Measurements from ENCODE around the gene RTTN.
"Not testable (repeated sequence)": the region's sequence is repeated elsewhere in the genome, so short reads cannot be mapped to it uniquely, and the experiment has no call there.

RTTN gene

GRCh38 chr18:70205421-70206397, at the start of gene RTTN:
RTTN (minus strand) TSS chr18:70205687; CDS start chr18:70205658, 29 bp downstream.
- peak; percentile 88 for DNase-seq (ENCODE audit: low spot score)

- no peak for DNase-seq (ENCODE audit: low spot score)
Measured at GRCh38 chr18:70250781-70251180, 45.3 kb upstream of the RTTN start.

- not testable (repeated sequence) for DNase-seq (ENCODE audit: low spot score)
Measured at GRCh38 chr18:70249861-70250260, 44.4 kb upstream of the RTTN start.

GRCh38 chr18:70249118-70249517, 43.6 kb upstream of the RTTN start:
- DNase-seq (ENCODE audit: low spot score), result peak; percentile 13

GRCh38 chr18:70246061-70246466, 40.6 kb upstream of the RTTN start:
- DNase-seq (ENCODE audit: low spot score), result no peak

GRCh38 chr18:70243131-70243929, 37.8 kb upstream of the RTTN start:
- no peak for DNase-seq (ENCODE audit: low spot score)

- not testable (repeated sequence) for DNase-seq (ENCODE audit: low spot score)
Measured at GRCh38 chr18:70236921-70237320, 31.4 kb upstream of the RTTN start.

- no peak for DNase-seq (ENCODE audit: low spot score)
Measured at GRCh38 chr18:70235478-70235877, 30.0 kb upstream of the RTTN start.

GRCh38 chr18:70234667-70235459, 29.4 kb upstream of the RTTN start:
- peak; percentile 51 for DNase-seq (ENCODE audit: low spot score)

GRCh38 chr18:70233974-70234373, 28.5 kb upstream of the RTTN start:
- DNase-seq (ENCODE audit: low spot score), result no peak

- no peak for DNase-seq (ENCODE audit: low spot score)
Measured at GRCh38 chr18:70232261-70232660, 26.8 kb upstream of the RTTN start.

GRCh38 chr18:70229639-70230038, 24.2 kb upstream of the RTTN start:
- no peak for DNase-seq (ENCODE audit: low spot score)

- no peak for DNase-seq (ENCODE audit: low spot score)
Measured at GRCh38 chr18:70228536-70228935, 23.0 kb upstream of the RTTN start.

- no peak for DNase-seq (ENCODE audit: low spot score)
Measured at GRCh38 chr18:70227438-70227837, 22.0 kb upstream of the RTTN start.

- no peak for DNase-seq (ENCODE audit: low spot score)
Measured at GRCh38 chr18:70221915-70222278, 16.4 kb upstream of the RTTN start.

GRCh38 chr18:70221156-70221914, 15.8 kb upstream of the RTTN start:
- DNase-seq (ENCODE audit: low spot score), result no peak

GRCh38 chr18:70220628-70221027, 15.1 kb upstream of the RTTN start:
- no peak for DNase-seq (ENCODE audit: low spot score)

GRCh38 chr18:70219688-70220087, 14.2 kb upstream of the RTTN start:
- no peak for DNase-seq (ENCODE audit: low spot score)

GRCh38 chr18:70216788-70217187, 11.3 kb upstream of the RTTN start:
- no peak for DNase-seq (ENCODE audit: low spot score)

GRCh38 chr18:70207181-70207580, 1.7 kb upstream of the RTTN start:
- DNase-seq (ENCODE audit: low spot score), result no peak

GRCh38 chr18:70200286-70200685, 5.2 kb downstream of the RTTN start:
- no peak for DNase-seq (ENCODE audit: low spot score)
